ENCODE results near the gene CYTH4. TPM values are rescaled to one million over a fixed set of nuclear protein-coding genes. Genes with fewer than 3 reads are reported as not detected.

CYTH4 gene
- total RNA-seq, 1 donor = 65.7 TPM

DNA sequence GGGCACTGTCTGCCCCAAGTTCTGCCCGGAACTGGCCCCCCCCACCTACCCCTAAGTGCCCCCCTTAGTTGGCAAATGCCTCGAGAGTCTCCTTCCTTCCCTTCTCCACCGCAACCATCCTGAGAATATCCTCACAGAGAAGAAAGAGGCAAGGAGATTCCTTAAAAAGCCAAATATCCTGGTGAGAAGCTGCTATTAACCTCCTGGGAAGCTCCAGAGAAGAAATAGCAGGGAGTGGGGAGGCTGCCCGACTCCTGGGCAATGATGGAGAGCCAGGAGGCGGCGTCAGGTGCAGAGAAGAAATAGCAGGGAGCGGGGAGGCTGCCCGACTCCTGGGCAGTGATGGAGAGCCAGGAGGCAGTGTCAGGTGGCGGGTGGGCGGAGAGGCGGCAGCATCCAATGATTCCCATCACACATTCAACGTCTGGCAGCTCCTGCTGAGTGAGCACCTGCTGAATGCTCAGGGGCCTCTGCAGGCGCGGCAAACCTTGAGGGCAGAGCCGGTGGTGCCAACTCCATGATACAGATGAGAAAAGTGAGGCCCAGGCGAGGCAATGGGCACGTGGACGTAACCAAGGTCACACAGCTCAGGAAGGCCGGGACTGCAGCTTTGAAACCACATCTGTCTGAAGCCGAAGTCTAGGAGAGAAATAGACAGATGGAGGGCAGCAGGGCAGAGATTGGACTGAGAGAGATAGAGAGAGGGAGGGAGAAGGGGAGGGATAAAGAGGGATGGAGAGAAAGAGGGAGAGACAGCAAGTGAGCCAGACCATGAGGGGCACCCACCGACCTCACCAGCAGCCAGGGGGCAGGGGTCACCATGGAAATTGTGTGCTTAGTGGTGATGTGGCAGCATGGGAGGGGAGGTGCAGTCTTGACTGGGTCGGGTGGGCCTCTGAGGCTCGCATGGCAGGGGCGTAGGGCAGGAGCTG lies 58.3 kb downstream of the CYTH4 start:
- no peak for DNase-seq (ENCODE audit: low read depth in 2 of 3, low spot score in 2 of 3)

DNA sequence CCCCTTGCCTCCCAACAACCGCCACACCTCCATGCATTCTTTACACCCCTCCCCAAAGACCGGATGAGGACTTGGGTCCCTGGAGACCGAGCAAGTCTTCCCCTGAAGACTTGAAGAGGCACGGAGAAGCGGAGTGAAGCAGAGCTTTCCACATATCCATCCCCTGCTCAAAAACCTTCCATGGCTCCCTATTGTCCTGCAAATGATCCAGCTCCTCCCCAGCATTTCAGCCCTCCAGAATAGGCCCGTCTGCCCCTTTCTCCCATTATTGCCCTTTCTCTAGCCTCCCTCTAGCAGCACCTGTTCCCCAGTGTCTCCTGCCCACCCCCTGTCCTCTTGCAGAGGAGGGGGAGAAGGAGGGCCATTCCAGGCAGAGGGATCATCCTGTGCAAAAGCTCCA lies 59.8 kb downstream of the CYTH4 start:
- no peak for DNase-seq (ENCODE audit: low read depth in 2 of 3, low spot score in 2 of 3)

DNA sequence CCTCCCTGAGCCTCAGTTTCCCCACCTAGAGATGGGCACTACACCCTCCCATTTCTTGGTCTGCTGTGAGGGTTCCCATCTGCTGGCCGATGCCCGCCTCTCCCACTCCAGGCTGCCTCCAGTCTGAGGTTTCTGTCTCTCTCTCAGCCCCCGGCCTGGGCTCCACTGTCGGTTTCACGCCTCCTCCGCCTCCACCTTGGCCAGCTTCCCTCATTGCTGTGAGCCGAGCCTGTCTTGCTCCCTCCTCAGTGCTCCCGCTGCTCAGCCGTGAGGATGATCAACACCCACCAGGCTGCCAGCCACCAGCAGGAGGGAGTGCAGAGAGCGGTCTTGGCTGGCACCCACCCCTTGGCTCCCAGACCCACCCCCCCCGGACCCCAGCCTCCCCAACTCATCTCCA lies 61.0 kb downstream of the CYTH4 start:
- DNase-seq (ENCODE audit: low read depth in 2 of 3, low spot score in 2 of 3) = no peak

- no peak for DNase-seq (ENCODE audit: low read depth in 2 of 3, low spot score in 2 of 3)
These were observed 61.8 kb downstream of the CYTH4 start for GRCh38 chr22:37343863-37344734.

- no peak for DNase-seq (ENCODE audit: low read depth in 2 of 3, low spot score in 2 of 3)
These were observed 62.6 kb downstream of the CYTH4 start for GRCh38 chr22:37344735-37345449.

DNA sequence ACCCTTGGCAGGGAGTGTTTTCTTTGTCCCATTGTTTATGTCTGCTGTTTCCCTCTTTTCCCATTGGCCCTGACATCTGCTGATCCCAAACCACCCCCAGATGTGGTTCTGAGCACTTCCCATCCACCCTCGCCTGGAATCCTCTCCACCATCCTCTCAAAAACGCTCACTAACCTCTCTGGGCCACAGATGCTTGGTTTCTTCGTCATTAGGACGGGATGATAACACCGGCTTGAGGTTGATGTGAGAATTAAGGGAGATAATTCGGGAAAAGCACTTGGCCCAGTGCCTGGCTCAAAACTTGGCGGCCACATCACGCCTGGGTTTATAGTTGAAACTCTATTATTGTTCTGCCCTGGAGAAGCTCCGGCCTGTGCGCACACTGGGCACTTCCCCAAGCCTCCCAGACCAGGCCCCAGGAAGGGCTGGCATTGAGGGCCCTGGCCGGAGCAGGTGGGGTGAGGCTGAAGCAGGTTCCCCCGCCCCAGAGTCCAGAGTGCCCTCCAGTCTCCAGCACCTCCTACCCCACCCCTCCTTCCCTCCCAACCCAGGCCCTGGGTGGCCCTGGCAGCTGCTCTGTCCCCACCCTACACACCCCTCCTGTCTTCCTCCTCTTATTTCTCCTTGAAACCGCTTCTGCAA lies 63.7 kb downstream of the CYTH4 start:
- no peak for DNase-seq (ENCODE audit: low read depth in 2 of 3, low spot score in 2 of 3)

DNA sequence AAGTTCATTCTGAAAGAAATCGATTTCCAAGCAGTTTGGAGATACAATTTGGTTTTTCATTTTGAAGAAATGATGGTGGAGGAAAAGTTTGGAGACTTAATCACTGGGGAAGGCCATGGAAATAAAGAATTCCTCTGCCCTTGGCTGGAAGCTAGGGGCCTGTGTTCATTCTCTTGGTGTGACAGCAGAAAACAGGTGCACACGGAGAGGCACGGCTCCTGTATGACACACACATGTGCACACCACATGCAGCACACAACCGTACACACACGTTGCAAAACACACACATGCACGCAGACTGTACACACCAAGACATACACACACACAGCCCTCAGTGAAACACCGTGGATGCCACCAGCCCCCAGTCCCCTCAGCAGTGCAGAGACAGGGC lies 64.2 kb downstream of the CYTH4 start:
- no peak for DNase-seq (ENCODE audit: low read depth in 2 of 3, low spot score in 2 of 3)

DNA sequence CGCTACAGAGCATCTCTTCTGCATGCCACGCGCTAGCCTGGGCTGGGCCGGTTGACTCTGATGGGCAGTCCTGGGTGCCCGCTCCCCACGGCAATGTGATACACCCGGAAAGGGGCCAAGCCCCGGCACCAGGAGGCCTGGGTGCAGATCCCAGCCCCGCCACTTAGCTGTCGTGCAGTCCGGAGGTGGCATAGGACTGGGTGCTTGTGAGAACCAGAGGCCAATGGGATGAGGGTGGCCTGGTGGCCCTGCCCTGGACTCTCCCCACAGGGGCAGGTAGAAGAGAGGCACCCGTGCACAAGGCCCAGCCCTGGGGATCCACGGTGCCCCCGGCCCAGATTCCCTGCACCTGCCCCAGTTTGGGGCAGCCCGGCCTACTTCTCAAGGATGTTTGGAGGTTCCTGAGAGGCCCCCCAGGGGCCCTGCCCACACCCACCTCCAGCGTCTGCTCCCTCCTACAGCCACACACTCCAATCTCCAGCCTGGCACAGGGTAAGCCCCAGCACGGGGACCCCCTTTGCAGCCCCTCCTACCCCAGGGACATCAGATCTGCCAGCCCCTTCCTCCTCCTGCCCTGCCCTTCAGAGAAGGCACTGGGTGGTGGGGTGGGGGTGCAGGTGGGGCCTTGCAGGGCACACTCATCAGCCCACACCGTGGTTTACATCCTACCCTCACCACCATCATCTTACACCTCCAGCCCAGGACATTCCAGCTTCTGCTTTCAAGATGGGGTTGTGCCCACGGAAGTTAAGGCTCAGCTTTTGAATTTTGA lies 66.9 kb downstream of the CYTH4 start:
- DNase-seq (ENCODE audit: low read depth in 2 of 3, low spot score in 2 of 3) = no peak

- no peak for DNase-seq (ENCODE audit: low read depth in 2 of 3, low spot score in 2 of 3)
These were observed 68.9 kb downstream of the CYTH4 start for GRCh38 chr22:37351232-37351631.

DNA sequence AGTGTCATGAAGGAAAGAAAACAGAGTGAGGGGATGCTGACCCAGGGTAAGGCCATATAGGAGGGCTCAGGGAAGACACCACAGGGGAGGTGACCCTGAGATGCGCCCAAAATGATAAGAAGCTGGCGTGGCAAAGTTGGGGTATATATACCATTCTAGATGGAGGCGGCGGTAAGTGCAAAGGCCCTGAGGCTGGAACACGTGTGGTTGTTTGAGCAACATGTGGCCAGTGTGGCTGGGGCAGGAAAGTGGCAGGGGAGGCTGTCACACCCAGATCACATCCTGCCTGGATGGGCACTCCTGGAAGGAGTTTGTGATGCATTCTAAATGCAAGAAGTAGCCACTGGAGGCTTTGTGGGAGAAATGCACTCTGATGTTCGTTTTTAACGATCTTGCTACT lies 70.2 kb downstream of the CYTH4 start:
- no peak for DNase-seq (ENCODE audit: low read depth in 2 of 3, low spot score in 2 of 3)

DNA sequence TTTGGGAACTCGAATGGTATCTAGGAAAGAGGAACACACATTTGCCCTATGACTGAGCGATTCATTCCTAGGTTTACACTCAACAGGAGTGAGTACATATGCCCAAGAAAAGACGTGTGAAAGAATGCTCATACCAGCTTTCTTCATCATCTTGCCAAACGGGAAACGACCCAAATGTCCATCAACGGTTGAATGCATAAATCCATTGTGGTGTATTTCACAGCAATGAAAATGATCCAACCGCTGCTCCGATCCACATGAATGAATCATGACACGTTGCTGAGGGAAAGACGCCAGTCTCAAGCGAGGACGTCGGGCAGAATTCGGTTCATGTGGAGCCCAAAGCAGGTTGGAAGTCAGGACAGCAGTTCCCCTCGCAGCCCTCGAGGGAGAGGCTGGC lies 71.5 kb downstream of the CYTH4 start:
- no peak for DNase-seq (ENCODE audit: low read depth in 2 of 3, low spot score in 2 of 3)

DNA sequence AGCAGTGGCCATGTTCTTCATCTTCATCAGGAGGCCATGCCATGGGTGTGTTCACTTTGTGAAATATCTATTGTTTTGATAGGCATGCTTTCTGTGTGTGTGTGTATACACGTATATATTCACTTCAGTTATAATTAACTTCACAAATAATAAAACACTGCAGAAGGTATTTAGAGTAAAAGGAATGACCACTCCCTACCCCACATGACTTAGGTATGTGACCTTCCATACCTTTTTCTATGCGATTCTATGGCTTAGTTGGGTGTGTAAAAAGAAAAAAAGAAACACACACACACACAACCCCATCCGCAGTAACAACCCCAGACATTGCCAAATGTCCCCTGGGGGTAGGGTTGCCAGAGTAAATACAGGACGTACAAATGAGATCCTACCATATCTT lies 72.0 kb downstream of the CYTH4 start:
- DNase-seq (ENCODE audit: low read depth in 2 of 3, low spot score in 2 of 3) = no peak

DNA sequence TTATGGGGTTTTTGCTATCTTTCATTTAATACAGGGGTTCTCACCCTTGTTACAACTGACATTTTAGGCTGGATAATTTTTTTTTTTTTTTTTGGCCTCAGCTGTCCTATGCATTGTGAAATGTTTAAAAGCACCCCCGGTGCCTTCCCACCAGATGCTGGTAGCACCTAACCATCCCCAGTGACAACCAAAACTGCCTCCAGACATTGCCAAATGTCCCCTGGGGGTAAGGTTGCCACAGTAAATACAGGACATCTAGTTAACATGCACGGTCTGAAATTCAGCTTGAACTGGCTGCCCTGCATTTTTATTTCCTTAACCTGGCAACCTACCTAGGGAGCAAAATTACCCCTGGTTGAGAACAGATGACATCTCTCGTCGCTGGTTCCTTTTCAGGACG lies 72.4 kb downstream of the CYTH4 start:
- DNase-seq (ENCODE audit: low read depth in 2 of 3, low spot score in 2 of 3) = no peak

GRCh38 chr22:37355174-37355573 lies 72.9 kb downstream of the CYTH4 start:
- no peak for DNase-seq (ENCODE audit: low read depth in 2 of 3, low spot score in 2 of 3)

DNA sequence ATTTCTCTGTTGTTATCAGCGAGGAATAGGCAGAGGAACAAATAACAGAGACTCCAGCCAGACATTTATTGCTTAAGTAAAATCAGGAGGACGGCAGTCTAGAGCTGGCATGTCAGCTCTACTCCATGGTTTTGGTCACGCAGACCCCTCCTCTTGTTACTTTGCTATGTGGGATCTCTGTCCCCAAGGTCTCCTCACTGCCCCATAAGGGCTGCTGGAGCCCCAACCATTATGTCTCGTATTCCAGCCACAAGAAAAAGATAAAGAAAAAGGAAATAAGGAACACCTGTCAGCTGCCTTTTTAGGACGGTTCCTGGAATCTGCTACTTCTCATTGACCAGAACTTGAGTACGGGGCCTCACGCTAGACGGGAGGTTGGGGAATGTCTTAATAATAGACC lies 74.6 kb downstream of the CYTH4 start:
- DNase-seq (ENCODE audit: low read depth in 2 of 3, low spot score in 2 of 3) = no peak

- DNase-seq (ENCODE audit: low read depth in 2 of 3, low spot score in 2 of 3) = no peak
These were observed 75.3 kb downstream of the CYTH4 start for GRCh38 chr22:37357446-37358075.

- DNase-seq (ENCODE audit: low read depth in 2 of 3, low spot score in 2 of 3) = no peak
These were observed 76.1 kb downstream of the CYTH4 start for GRCh38 chr22:37358386-37358785.

- DNase-seq (ENCODE audit: low read depth in 2 of 3, low spot score in 2 of 3) = no peak
These were observed 76.6 kb downstream of the CYTH4 start for GRCh38 chr22:37358917-37359316.

DNA sequence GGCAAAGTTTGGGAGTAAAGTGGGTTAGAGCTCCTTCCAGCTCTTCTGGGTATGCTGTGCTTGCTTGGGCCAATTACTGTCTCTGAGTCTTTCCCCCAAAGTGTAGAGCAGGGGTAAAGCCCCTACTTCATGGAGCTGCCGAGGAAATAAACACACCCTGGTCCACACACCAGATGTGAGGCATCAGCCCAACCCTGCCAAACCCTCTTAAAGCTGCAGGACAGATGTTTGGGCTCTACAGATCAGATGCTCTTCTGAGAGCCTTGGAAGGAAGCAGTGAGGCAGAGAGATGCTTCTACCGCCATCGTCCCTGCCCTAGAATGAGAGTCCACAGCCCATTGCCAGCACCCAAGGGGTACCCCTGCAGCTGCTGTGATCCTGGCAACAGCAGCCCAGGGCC lies 80.3 kb downstream of the CYTH4 start:
- no peak for DNase-seq (ENCODE audit: low read depth in 2 of 3, low spot score in 2 of 3)
